VCaP (cell line): Measurements from ENCODE around the gene CNOT8.
"Not testable (repeated sequence)": the region's sequence is repeated elsewhere in the genome, so short reads cannot be mapped to it uniquely, and the experiment has no call there.

Experiments
- H3K27ac ChIP-seq: fragments of 450-650 bp; 2 replicates; pipeline ENCODE4 v1.5.1; 2017
- TF ChIP-seq, protein P1 (sequence below): fragments of 450-650 bp; conservative IDR thresholded peaks from 2 replicates; pipeline ENCODE4 v1.5.1; 2017; ENCODE audit warnings: mild to moderate bottlenecking, moderate library complexity

Gene CNOT8

DNA sequence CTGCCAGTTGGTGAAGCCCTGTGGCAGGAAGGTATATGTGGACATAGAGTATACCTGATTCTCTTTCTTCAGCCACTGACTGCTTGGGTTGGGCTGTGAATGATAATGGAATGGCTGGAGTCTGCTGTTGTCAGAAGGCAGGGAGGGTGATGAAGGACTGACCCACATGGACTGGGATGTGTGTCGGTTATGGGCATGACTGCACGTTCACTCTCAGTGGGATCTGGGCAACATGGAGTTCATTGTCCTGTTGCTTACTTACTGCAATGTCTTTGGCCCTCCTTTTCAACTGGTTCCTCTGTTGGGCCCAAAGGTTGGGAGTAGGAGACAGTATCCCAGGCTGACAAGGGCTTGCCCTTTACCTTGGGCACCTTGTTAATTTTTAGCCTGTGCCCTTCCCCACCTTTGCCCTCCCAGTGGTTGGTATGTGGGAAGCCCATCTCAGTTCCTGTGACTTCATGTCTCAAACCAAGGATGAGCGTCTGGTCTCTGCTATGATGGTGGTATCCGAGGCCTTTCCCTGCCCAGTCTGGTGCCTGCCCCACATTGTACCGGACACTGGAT is 42.7 kb upstream of the CNOT8 start:
- TF ChIP-seq, protein P1, sequence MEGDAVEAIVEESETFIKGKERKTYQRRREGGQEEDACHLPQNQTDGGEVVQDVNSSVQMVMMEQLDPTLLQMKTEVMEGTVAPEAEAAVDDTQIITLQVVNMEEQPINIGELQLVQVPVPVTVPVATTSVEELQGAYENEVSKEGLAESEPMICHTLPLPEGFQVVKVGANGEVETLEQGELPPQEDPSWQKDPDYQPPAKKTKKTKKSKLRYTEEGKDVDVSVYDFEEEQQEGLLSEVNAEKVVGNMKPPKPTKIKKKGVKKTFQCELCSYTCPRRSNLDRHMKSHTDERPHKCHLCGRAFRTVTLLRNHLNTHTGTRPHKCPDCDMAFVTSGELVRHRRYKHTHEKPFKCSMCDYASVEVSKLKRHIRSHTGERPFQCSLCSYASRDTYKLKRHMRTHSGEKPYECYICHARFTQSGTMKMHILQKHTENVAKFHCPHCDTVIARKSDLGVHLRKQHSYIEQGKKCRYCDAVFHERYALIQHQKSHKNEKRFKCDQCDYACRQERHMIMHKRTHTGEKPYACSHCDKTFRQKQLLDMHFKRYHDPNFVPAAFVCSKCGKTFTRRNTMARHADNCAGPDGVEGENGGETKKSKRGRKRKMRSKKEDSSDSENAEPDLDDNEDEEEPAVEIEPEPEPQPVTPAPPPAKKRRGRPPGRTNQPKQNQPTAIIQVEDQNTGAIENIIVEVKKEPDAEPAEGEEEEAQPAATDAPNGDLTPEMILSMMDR, result no peak
- H3K27ac ChIP-seq, result no peak overlapping the region

GRCh38 chr5:154816891-154817492 is 41.4 kb upstream of the CNOT8 start:
- no peak overlapping the region for H3K27ac ChIP-seq
- TF ChIP-seq, protein P1, result no peak

- no peak overlapping the region for H3K27ac ChIP-seq
- TF ChIP-seq, protein P1, result no peak
These were observed 40.6 kb upstream of the CNOT8 start for GRCh38 chr5:154817815-154818214.

GRCh38 chr5:154818471-154819116 is 39.8 kb upstream of the CNOT8 start:
- H3K27ac ChIP-seq, result no peak overlapping the region
- TF ChIP-seq, protein P1, result no peak

DNA sequence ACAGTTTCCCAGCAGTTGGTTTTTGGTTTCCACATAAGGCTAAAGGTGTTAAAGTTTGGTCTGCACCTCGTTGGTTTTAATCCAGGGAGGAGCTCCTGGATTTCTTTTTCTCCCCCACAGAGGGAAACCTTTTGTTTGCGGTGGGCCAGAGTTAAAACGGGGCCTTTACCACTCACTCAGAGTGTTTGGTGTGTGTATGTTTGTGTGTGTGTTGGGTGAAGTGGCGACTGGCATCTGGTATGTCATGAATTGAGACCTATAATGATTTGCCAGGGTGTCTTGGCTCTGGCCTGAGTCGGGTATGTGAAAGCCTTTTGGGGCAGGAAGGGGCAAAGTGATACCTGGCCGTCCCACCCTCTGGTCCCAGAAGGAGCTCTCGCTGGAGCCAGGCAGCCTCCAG is 38.9 kb upstream of the CNOT8 start:
- TF ChIP-seq, protein P1, result no peak
- no peak overlapping the region for H3K27ac ChIP-seq

- TF ChIP-seq, protein P1, result no peak
- H3K27ac ChIP-seq, result no peak overlapping the region
These were observed 38.0 kb upstream of the CNOT8 start for GRCh38 chr5:154820383-154820782.

GRCh38 chr5:154822896-154823295 is 35.5 kb upstream of the CNOT8 start:
- not testable (repeated sequence) for H3K27ac ChIP-seq

GRCh38 chr5:154823605-154824004 is 34.8 kb upstream of the CNOT8 start:
- TF ChIP-seq, protein P1, result no peak
- H3K27ac ChIP-seq, result no peak overlapping the region
